IPS-18c (cell line): Measurements from ENCODE around the gene CLN5.
"Not testable (repeated sequence)": the region's sequence is repeated elsewhere in the genome, so short reads cannot be mapped to it uniquely, and the experiment has no call there.

Experiments
- H3K4me3 ChIP-seq: 2 replicates; pipeline ENCODE4 v1.7.0; 2013; ENCODE audit warnings: low read depth, mild to moderate bottlenecking, low read length, moderate library complexity; ENCODE audit not compliant: insufficient read depth
- H3K9me3 ChIP-seq: one replicate; pipeline ENCODE4 v1.6.1; 2013; ENCODE audit warnings: mild to moderate bottlenecking, low read length, moderate library complexity; ENCODE audit not compliant: control insufficient read depth, insufficient read depth

The CLN5 gene

GRCh38 chr13:77002590-77003190 lies 10.8 kb downstream of the CLN5 start:
- H3K9me3 ChIP-seq, result no peaks in the 10 kb centered on the region
- no peak overlapping the region for H3K4me3 ChIP-seq

- H3K9me3 ChIP-seq, H3K4me3 ChIP-seq: not testable (repeated sequence)
These were observed 16.5 kb downstream of the CLN5 start for GRCh38 chr13:77008337-77008736.

- H3K4me3 ChIP-seq, result no peak overlapping the region
These were observed 17.1 kb downstream of the CLN5 start for GRCh38 chr13:77009011-77009410.

GRCh38 chr13:77009719-77010118 lies 17.8 kb downstream of the CLN5 start:
- not testable (repeated sequence) for H3K4me3 ChIP-seq, H3K9me3 ChIP-seq

More at GRCh38 chr13:77009011-77009410, 17.1 kb downstream of the CLN5 start:
- no peaks in the 10 kb centered on the region for H3K9me3 ChIP-seq

- no peaks in the 10 kb centered on the region for H3K9me3 ChIP-seq
- no peak overlapping the region for H3K4me3 ChIP-seq
These were observed 22.1 kb downstream of the CLN5 start for GRCh38 chr13:77013853-77014542.

GRCh38 chr13:77014906-77015685 lies 23.2 kb downstream of the CLN5 start:
- no peak overlapping the region for H3K4me3 ChIP-seq
- no peaks in the 10 kb centered on the region for H3K9me3 ChIP-seq

GRCh38 chr13:77016251-77016812 lies 24.5 kb downstream of the CLN5 start:
- Histone ChIP-seq H3K9me3 (no peaks in the 10 kb centered on the region), H3K4me3 (no peak overlapping the region)

- no peaks in the 10 kb centered on the region for H3K9me3 ChIP-seq
- H3K4me3 ChIP-seq, result no peak overlapping the region
These were observed 25.2 kb downstream of the CLN5 start for GRCh38 chr13:77016888-77017623.

GRCh38 chr13:77019756-77020155 lies 27.9 kb downstream of the CLN5 start:
- Histone ChIP-seq H3K4me3 (no peak overlapping the region), H3K9me3 (no peaks in the 10 kb centered on the region)

GRCh38 chr13:77022341-77022740 lies 30.5 kb downstream of the CLN5 start:
- H3K9me3 ChIP-seq, result no peaks in the 10 kb centered on the region
- no peak overlapping the region for H3K4me3 ChIP-seq

- Histone ChIP-seq H3K4me3 (peak overlapping the region; percentile 81), H3K9me3 (no peaks in the 10 kb centered on the region)
These were observed 34.5 kb downstream of the CLN5 start for GRCh38 chr13:77026255-77026860.

GRCh38 chr13:77026861-77027621 lies 35.2 kb downstream of the CLN5 start, which contains the start of gene FBXL3:
TSS of gene FBXL3 (minus strand) at chr13:77027159. CDS start at chr13:77021860, 5,299 bp downstream.
- Histone ChIP-seq H3K9me3 (no peaks in the 10 kb centered on the region), H3K4me3 (peak within 1 kb of the TSS; percentile 81)

- H3K9me3 ChIP-seq, result no peaks in the 10 kb centered on the region
- no peak overlapping the region for H3K4me3 ChIP-seq
These were observed 36.3 kb downstream of the CLN5 start for GRCh38 chr13:77028202-77028601.

GRCh38 chr13:77029436-77029835 lies 37.6 kb downstream of the CLN5 start:
- no peaks in the 10 kb centered on the region for H3K9me3 ChIP-seq

GRCh38 chr13:77031656-77032243 lies 39.9 kb downstream of the CLN5 start:
- Histone ChIP-seq H3K9me3 (no peaks in the 10 kb centered on the region), H3K4me3 (no peak overlapping the region)

More at GRCh38 chr13:77029436-77029835, 37.6 kb downstream of the CLN5 start:
- H3K4me3 ChIP-seq, result no peak overlapping the region
